SJCRH30 (cell line): Measurements from ENCODE around the gene NSL1. TPM values are rescaled to one million over a fixed set of nuclear protein-coding genes. Genes with fewer than 3 reads are reported as not detected.
"Not testable (repeated sequence)": the region's sequence is repeated elsewhere in the genome, so short reads cannot be mapped to it uniquely, and the experiment has no call there.

Source experiments
- DNase-seq, 2 experiments: peaks; one replicate each; pipeline ENCODE4 v3.0.0-alpha.2; 2015 to 2020
- H3K27ac ChIP-seq: fragments of 250-450 bp; sonication (Bioruptor Pico); 2 replicates; pipeline ENCODE4 v1.5.1; 2020; ENCODE audit warnings: mild to moderate bottlenecking, moderate library complexity
- H3K27me3 ChIP-seq: fragments of 250-450 bp; sonication (Bioruptor Pico); 2 replicates; pipeline ENCODE4 v1.5.1; 2020; ENCODE audit warnings: mild to moderate bottlenecking, moderate library complexity
- H3K36me3 ChIP-seq: fragments of 250-450 bp; sonication (Bioruptor Pico); 2 replicates; pipeline ENCODE4 v1.5.1; 2020; ENCODE audit warnings: mild to moderate bottlenecking, moderate library complexity
- H3K4me1 ChIP-seq: fragments of 250-450 bp; sonication (Bioruptor Pico); 2 replicates; pipeline ENCODE4 v1.5.1; 2020; ENCODE audit warnings: mild to moderate bottlenecking, moderate library complexity
- H3K4me3 ChIP-seq: fragments of 250-450 bp; sonication (Bioruptor Pico); 2 replicates; pipeline ENCODE4 v1.5.1; 2020; ENCODE audit warnings: mild to moderate bottlenecking, moderate library complexity
- H3K9me3 ChIP-seq: fragments of 250-450 bp; sonication (Bioruptor Pico); replicated peaks from 2 replicates; pipeline ENCODE4 v1.5.1; 2020; ENCODE audit warnings: mild to moderate bottlenecking, moderate library complexity
- total RNA-seq: library from RNA; depleted of rRNA; stranded (reverse); fragments of >200 nt; shearing (Covaris generic); gene quantifications from 2 replicates; pipeline ENCODE4 v1.2.3, GENCODE V29; 2014

Gene NSL1
- total RNA-seq, 1 experiment from 2014 or later: 76.7 TPM

DNA sequence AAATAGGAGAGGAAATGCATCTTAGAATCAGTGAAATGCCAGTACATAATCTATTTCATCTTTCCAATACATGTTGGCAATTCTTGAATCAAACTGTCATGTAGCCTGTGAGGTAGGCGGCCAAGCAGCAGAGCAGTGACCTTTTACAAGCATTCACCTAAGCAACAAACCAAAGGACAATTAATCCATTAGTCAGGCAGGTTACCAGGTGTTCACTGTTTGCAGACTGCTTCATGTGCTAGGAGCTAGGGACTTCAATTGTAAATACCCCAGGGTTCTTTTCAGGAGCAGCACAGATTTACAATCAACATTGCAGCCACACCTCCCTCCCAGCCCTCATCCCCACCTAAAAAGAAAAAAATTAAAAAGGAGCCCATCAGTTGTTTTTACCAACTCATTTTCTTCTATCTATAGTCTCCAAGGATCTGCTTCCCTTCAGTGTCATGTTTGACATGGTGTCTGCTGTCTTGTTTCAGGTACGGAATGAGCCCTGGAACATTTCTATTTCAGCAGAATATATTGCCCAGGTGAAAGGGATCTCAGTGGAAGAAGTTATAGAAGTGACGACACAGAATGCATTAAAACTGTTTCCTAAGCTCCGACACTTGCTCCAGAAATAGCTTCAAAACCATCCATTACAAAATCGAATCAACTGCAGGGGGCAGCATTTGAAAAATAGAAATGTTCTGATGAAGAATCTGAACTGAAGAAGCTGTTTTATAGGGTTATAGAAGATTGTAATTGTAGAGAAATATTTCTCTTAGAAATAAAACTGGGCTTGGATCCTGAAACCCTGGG lies 23.2 kb upstream of the NSL1 start:
- H3K4me1 ChIP-seq: no peaks in the 10 kb centered on the region; the same call in 1 of the 2 replicates
- H3K36me3 ChIP-seq: no peaks in the 10 kb centered on the region
- H3K27me3 ChIP-seq: no peaks in the 10 kb centered on the region
- DNase-seq: peak in 1 of 2 experiments; percentile 61
- H3K4me3 ChIP-seq: no peak overlapping the region
- no peak overlapping the region for H3K27ac ChIP-seq
- H3K9me3 ChIP-seq: no peaks in the 10 kb centered on the region

- H3K9me3 ChIP-seq: no peaks in the 10 kb centered on the region
- no peak for DNase-seq
- H3K36me3 ChIP-seq: peaks cover 2% of the 10 kb centered on the region
- no peaks in the 10 kb centered on the region for H3K4me1 ChIP-seq
- no peaks in the 10 kb centered on the region for H3K27me3 ChIP-seq
- no peak overlapping the region for H3K4me3 ChIP-seq
- no peak overlapping the region for H3K27ac ChIP-seq
These were observed 14.2 kb upstream of the NSL1 start for GRCh38 chr1:212805767-212806166.

DNA sequence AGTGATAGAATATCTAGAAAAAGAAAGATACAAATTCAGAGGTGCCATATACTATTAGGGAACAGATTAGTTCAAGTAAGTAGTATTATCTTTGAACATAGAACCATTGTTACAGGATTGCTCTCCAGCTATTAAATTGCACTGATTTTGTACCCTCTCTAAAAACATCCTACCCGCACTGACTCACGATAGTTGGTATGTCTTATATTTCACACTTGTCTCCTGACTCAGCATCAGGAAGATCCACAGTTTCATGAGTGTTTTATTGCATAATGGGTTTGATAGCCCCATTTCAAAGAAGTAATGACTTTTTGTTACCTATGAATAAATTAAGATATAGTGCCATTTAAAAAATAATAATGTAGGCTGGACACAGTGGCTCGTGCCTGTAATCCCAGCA lies 6.1 kb upstream of the NSL1 start:
- peaks cover 2% of the 10 kb centered on the region; the same call in 1 of the 2 replicates for H3K4me1 ChIP-seq
- H3K36me3 ChIP-seq: no peaks in the 10 kb centered on the region
- H3K4me3 ChIP-seq: no peak overlapping the region
- no peak for DNase-seq
- H3K27ac ChIP-seq: no peak overlapping the region
- no peaks in the 10 kb centered on the region for H3K9me3 ChIP-seq
- no peaks in the 10 kb centered on the region for H3K27me3 ChIP-seq

DNA sequence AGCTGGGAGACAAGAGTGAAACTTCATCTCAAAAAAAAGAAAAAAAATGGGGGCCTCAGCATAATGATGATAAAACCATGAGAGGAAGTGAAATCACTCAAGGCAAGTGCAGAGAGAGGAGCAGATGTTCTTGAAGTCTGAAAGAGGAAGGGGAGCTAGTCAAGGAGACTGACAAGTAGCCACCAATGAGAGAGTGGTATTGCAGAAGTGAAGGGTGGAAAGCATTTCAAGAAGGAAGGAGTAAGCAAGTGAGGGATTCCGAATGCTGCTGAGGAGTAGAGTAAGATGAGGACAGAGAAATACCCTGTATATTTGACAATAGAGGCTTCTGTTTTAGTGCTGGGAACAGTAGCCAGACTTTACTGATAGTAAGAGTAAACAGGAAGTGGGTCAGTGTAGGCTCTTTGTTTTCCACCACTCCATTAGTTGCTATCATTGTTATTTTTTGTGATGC lies 3.0 kb upstream of the NSL1 start:
- no peak for DNase-seq
- H3K4me3 ChIP-seq: no peak overlapping the region

DNA sequence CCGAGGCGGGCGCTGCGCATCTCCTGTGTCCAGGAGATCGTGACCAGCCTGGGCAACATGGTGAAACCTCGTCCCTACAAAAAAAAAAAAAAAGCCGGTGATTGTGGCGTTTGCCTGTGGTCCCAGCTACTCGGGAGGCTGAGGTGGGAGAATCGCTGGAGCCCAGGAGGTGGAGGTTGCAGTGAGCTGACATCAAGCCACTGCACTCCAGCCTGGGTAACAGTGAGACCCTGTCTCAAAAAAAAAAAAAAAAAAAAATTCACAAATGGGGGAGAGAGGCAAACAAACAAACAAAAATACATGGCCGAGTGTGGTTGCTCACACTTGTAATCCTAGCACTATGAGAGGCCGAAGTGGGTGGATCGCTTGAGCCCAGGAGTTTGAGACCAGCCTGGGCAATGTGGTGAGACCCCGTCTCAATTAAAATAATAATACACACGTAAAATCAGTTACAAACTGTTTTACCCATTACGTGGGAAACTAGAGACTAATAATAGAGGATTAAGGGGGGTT lies 875 bp upstream of the NSL1 start:
- H3K4me1 ChIP-seq: peaks cover 3% of the 10 kb centered on the region; the same call in 1 of the 2 replicates
- peak overlapping the region; percentile 95 for H3K4me3 ChIP-seq
- H3K36me3 ChIP-seq: peaks cover 3% of the 10 kb centered on the region
- no peaks in the 10 kb centered on the region for H3K27me3 ChIP-seq
- H3K27ac ChIP-seq: peak overlapping the region; percentile 83
- DNase-seq: no peak
- no peaks in the 10 kb centered on the region for H3K9me3 ChIP-seq

More for the DNA sequence above, 3.0 kb upstream of the NSL1 start:
- Histone ChIP-seq H3K27me3 (no peaks in the 10 kb centered on the region), H3K4me1 (peaks cover 3% of the 10 kb centered on the region; the same call in 1 of the 2 replicates), H3K36me3 (no peaks in the 10 kb centered on the region), H3K27ac (no peak overlapping the region), H3K9me3 (no peaks in the 10 kb centered on the region)

DNA sequence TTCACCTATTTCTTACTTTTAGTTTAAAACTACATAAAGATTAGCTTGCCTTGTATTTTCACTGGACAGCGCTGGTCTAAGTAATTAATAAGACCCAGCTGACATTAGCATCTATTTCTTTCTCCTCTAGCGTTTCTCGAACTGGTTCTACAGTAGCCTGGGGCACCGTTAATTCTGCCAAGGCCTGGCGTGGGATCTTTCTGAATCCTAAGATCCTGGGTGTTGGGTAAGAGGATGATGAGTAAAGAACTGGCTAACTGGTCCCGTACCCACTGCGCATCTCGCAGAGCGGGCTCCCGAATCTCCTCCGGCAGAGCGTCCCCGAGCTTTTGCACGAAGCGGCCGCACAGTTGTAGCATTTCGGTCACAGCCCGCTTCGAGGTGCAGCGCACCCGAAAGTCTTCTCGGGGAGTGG lies 309 bp downstream of the NSL1 start:
- Histone ChIP-seq H3K9me3 (no peaks in the 10 kb centered on the region), H3K27me3 (no peaks in the 10 kb centered on the region), H3K36me3 (peaks cover 11% of the 10 kb centered on the region), H3K4me1 (peaks cover 3% of the 10 kb centered on the region; the same call in 1 of the 2 replicates), H3K27ac (peak overlapping the region; percentile 83), H3K4me3 (peak overlapping the region; percentile 95)
- no peak for DNase-seq

DNA sequence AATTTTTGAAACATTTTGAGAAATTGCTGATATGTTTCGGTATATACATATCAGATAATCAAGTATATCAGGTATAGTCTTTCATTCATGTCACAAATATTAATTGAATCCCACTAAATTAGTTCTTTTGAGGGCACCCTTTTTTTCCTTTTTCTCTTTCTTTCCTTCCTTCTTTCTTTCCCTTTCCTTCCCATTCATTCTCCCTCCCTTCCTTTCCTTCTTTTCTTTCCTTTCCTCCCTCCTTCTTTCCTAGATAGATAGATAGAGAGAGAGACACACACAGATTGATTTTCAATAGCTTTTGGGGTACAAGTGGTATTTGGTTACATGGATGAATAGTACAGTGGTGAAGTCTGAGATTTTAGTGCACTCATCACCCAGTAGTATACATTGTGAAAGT lies 5.7 kb downstream of the NSL1 start:
- Histone ChIP-seq H3K36me3 (peaks cover 55% of the 10 kb centered on the region), H3K27ac (no peak overlapping the region), H3K9me3 (no peaks in the 10 kb centered on the region), H3K4me1 (no peaks in the 10 kb centered on the region), H3K27me3 (no peaks in the 10 kb centered on the region), H3K4me3 (no peak overlapping the region)
- DNase-seq: no peak

DNA sequence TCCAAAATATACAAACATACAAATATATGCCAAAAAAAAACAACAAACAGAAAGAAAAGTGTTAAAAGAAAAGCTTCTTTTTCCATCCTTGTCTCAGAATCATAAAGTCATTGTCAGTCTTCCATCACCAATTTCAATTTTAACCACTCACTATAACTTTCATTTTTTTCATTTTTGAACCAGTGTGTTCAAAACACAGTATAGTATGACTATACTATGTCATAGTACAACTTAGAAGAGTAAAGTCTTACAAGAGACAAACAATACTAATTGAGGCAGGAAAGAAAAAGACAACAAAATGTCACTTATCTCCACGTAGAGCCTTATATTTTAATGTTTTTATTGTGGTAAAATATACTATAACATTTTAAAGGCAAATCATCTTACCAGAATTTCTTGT lies 7.6 kb downstream of the NSL1 start:
- H3K9me3 ChIP-seq: no peaks in the 10 kb centered on the region
- no peak overlapping the region for H3K4me3 ChIP-seq
- peaks cover 61% of the 10 kb centered on the region for H3K36me3 ChIP-seq
- no peaks in the 10 kb centered on the region for H3K27me3 ChIP-seq
- no peaks in the 10 kb centered on the region for H3K4me1 ChIP-seq
- no peak for DNase-seq
- no peak overlapping the region for H3K27ac ChIP-seq

GRCh38 chr1:212782422-212783154 lies 9.0 kb downstream of the NSL1 start:
- DNase-seq: peak in 1 of 2 experiments; percentile 62
- Histone ChIP-seq H3K4me1 (no peaks in the 10 kb centered on the region), H3K36me3 (peaks cover 59% of the 10 kb centered on the region), H3K4me3 (no peak overlapping the region), H3K27ac (no peak overlapping the region), H3K27me3 (no peaks in the 10 kb centered on the region), H3K9me3 (no peaks in the 10 kb centered on the region)

DNA sequence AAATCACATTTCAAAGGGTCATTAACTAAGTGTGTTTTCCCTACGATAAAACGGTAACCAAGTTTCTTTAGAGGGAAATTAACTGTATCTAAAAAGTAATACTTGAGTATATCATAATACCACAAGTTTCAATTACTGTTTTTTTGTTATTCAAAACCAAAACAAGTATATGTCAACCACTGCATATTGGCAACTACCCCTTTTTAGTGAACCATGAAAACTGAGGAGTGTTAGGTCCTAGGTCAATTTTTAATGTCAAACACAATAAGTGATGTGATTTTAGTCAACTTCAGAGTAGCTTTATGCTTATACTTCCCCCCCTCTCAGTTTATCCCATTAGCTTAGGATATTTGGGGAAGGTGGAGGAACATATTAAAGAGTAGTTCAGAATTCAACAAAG lies 10.4 kb downstream of the NSL1 start:
- peaks cover 55% of the 10 kb centered on the region for H3K36me3 ChIP-seq

GRCh38 chr1:212780759-212781158 lies 10.8 kb downstream of the NSL1 start:
- H3K27ac ChIP-seq: no peak overlapping the region
- no peaks in the 10 kb centered on the region for H3K9me3 ChIP-seq
- no peaks in the 10 kb centered on the region for H3K27me3 ChIP-seq
- DNase-seq: no peak
- H3K4me3 ChIP-seq: no peak overlapping the region
- H3K4me1 ChIP-seq: no peaks in the 10 kb centered on the region
- H3K36me3 ChIP-seq: peaks cover 50% of the 10 kb centered on the region

More for the DNA sequence above, 10.4 kb downstream of the NSL1 start:
- Histone ChIP-seq H3K27me3 (no peaks in the 10 kb centered on the region), H3K27ac (no peak overlapping the region), H3K9me3 (no peaks in the 10 kb centered on the region), H3K4me3 (no peak overlapping the region), H3K4me1 (no peaks in the 10 kb centered on the region)
- no peak for DNase-seq

GRCh38 chr1:212779086-212779485 lies 12.5 kb downstream of the NSL1 start:
- not testable (repeated sequence) for DNase-seq, H3K27ac ChIP-seq, H3K9me3 ChIP-seq, H3K4me1 ChIP-seq, H3K27me3 ChIP-seq, H3K4me3 ChIP-seq
- H3K36me3 ChIP-seq: peaks cover 46% of the 10 kb centered on the region

DNA sequence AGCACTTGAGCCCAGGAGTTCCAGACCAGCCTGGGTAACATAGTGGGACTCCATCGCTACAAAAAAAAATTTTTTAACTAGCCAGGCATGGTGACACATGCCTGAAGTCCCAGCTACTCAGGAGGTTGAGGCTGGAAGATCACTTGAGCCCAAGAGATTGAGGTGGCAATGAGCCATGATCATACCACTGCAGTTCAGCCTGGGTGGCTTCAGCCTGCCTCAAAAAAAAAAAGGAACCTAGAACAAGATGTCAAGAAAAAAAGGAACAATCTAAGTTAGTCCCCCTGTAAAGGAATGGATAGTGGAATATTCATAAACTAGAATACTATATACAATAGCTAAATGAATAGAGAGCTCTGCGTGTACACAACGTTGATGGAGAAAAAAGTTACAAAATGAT lies 14.4 kb downstream of the NSL1 start:
- Histone ChIP-seq H3K27me3 (no peaks in the 10 kb centered on the region), H3K36me3 (peaks cover 29% of the 10 kb centered on the region), H3K9me3 (no peaks in the 10 kb centered on the region), H3K4me3 (no peak overlapping the region), H3K4me1 (no peaks in the 10 kb centered on the region), H3K27ac (no peak overlapping the region)
- DNase-seq: no peak

GRCh38 chr1:212775241-212775640 lies 16.3 kb downstream of the NSL1 start:
- Histone ChIP-seq H3K27ac (no peak overlapping the region), H3K36me3 (peaks cover 22% of the 10 kb centered on the region), H3K4me3 (no peak overlapping the region), H3K4me1 (no peaks in the 10 kb centered on the region), H3K27me3 (no peaks in the 10 kb centered on the region), H3K9me3 (peaks cover 5% of the 10 kb centered on the region)
- no peak for DNase-seq

DNA sequence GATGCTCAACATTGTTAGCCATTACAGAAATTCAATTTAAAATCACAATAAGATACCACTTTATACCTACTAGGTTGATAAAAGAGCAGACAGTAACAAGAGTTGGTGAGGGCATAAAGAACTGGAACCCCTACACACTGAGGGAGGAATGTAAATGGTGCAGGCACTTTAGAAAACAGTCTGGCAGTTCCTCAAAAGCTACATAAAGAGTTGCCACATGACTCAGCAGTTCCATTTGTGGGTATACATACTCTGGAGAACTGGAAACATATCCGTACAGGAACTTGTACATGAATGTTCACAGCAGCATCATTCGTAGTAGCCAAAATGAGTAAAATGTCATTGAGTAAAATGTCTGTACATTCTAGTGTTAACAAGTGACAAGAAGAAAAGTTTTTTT lies 17.0 kb downstream of the NSL1 start:
- no peaks in the 10 kb centered on the region for H3K27me3 ChIP-seq
- H3K36me3 ChIP-seq: peaks cover 22% of the 10 kb centered on the region
- H3K4me1 ChIP-seq: no peaks in the 10 kb centered on the region
- H3K27ac ChIP-seq: no peak overlapping the region
- H3K9me3 ChIP-seq: peaks cover 11% of the 10 kb centered on the region
- no peak overlapping the region for H3K4me3 ChIP-seq
- DNase-seq: no peak
